Nephron progenitor cell (in vitro differentiated cells): ENCODE data around the gene EEF1AKMT3.

Experiments
- DNase-seq: peaks from one replicate; pipeline ENCODE4 v3.0.0; 2021
- H3K27ac Mint-ChIP-seq: 2 replicates; pipeline ENCODE4 v1.8.0; 2021; ENCODE audit warnings: mild to moderate bottlenecking, moderate library complexity, mixed read lengths
- H3K27me3 Mint-ChIP-seq: 2 replicates; pipeline ENCODE4 v1.8.0; 2021; ENCODE audit warnings: mild to moderate bottlenecking, low read depth, mixed read lengths; ENCODE audit not compliant: poor library complexity
- H3K36me3 Mint-ChIP-seq: 2 replicates; pipeline ENCODE4 v1.8.0; 2021; ENCODE audit warnings: low read depth, mixed read lengths
- H3K4me1 Mint-ChIP-seq: 2 replicates; pipeline ENCODE4 v1.8.0; 2021; ENCODE audit warnings: mixed read lengths
- H3K4me3 Mint-ChIP-seq: 2 replicates; pipeline ENCODE4 v1.8.0; 2021; ENCODE audit warnings: mild to moderate bottlenecking, moderate library complexity, mixed read lengths
- H3K9me3 Mint-ChIP-seq: 2 replicates; pipeline ENCODE4 v1.8.0; 2021; ENCODE audit warnings: mild to moderate bottlenecking, moderate library complexity, mixed read lengths
- CTCF ChIP-seq: fragments of 200-600 bp; sonication (generic); IDR thresholded peaks from 2 replicates; pipeline ENCODE4 v1.5.0; 2021; ENCODE audit warnings: antibody characterized with exemption

The EEF1AKMT3 gene

DNA sequence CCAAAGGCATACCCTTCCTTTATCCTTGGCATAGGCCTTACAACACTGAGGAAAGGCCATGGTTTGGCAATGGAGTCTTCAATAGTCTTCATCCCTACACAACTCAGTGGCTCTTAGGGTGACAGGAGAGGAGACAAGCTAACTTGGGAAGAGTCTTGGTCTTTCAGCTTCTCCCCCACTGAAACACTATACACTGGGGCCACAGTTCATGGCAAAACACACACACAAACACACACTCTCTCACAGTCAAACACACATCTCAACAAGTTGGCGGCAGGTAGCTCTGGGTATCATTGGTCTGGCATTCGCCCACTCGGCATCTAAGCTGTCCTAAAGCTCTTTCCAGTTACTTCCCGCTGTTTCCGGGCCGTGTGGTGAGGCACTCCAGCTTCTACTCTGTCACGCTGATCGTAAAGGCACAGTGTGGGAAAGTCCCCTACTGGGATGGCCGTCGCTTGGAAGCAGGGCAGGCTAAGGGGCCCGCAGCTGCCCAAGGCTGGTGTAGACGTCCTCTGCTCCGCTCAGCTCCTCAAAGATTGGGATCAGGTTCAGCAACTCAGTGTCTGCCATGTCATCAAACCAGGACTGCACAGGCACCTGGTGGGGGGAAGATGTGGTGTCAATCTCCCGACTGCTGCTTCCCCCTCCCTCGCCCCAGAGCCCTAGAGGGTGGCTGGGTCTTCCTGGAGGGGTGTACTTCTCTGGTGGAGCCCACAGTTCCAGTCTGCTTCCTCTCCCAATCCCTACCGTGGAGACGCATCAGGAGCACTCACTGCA is 50.9 kb downstream of the EEF1AKMT3 start:
- no peak for DNase-seq
- H3K36me3 Mint-ChIP-seq: peaks cover 63% of the 10 kb centered on the region
- TF ChIP-seq CTCF: no peak
- H3K9me3 Mint-ChIP-seq: no peaks in the 10 kb centered on the region
- H3K27me3 Mint-ChIP-seq: peaks cover 3% of the 10 kb centered on the region
- peak overlapping the region; percentile 35 for H3K27ac Mint-ChIP-seq
- H3K4me3 Mint-ChIP-seq: no peak overlapping the region
- no peaks in the 10 kb centered on the region for H3K4me1 Mint-ChIP-seq

DNA sequence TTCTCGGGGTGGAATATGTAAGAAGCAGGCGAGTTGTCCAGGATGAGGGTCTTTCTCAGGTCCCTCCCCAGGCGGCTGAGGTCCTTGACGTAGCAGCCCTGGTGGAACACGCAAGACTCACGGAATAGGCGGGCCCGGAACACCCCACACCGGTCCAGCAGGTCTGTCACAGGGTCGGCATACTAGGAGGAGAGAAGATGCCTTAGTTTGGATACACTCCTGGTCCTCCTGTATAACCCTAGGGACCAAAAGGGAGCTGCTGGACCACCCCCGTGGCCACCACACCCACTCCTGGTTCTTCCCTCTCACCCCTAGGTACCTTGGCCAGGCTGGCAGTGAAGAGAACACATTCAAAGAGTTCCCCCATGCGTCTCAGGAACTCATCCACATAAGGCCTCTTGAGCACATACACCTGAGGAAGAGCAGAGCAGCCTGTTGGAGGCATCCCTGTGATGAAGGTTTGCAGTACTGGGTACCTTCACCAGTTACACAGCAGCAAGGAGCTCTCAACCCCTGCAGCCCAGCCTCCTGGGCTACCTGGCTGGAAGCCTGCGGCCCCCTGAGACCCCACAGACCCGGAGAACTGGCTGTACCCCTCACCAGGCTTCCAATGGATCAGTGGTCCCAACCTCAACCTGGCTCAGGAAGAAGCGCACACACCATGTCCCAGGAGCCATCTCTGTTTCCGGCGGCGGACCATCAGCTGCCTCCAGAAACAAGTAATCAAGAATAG is 51.7 kb downstream of the EEF1AKMT3 start:
- Mint-ChIP-seq H3K36me3 (peaks cover 56% of the 10 kb centered on the region), H3K27ac (peak overlapping the region; percentile 35), H3K27me3 (peaks cover 3% of the 10 kb centered on the region), H3K9me3 (no peaks in the 10 kb centered on the region), H3K4me3 (no peak overlapping the region), H3K4me1 (no peaks in the 10 kb centered on the region)
- no peak for DNase-seq
- TF ChIP-seq CTCF: no peak

DNA sequence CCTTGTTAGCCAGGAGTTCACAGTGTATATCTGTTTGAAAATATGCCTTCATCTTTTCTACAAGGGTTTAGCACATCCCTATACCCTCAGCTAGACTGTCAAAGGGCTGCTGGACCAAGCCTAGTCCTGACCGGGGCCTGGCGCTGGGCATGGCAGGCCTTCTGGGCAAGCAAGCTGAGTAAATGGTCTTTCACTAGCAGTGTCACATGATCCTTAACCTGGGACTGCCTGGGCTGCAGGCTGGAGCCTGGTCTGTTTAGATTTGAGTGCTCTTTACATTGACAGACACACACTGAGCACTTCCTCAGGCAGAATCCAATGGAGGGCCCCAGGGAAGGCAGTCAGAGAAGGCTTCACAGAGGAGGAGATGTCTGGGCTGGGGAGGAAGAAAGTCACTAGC is 53.0 kb downstream of the EEF1AKMT3 start:
- H3K9me3 Mint-ChIP-seq: no peaks in the 10 kb centered on the region
- peaks cover 3% of the 10 kb centered on the region for H3K27me3 Mint-ChIP-seq
- DNase-seq: no peak
- peak overlapping the region; percentile 31 for H3K27ac Mint-ChIP-seq
- no peak overlapping the region for H3K4me3 Mint-ChIP-seq
- no peak for TF ChIP-seq CTCF
- H3K4me1 Mint-ChIP-seq: no peaks in the 10 kb centered on the region
- H3K36me3 Mint-ChIP-seq: peaks cover 50% of the 10 kb centered on the region

- TF ChIP-seq CTCF: no peak
- no peak overlapping the region for H3K27ac Mint-ChIP-seq
- no peak overlapping the region for H3K4me3 Mint-ChIP-seq
- peaks cover 3% of the 10 kb centered on the region for H3K27me3 Mint-ChIP-seq
- H3K9me3 Mint-ChIP-seq: no peaks in the 10 kb centered on the region
- DNase-seq: no peak
- H3K36me3 Mint-ChIP-seq: peaks cover 44% of the 10 kb centered on the region
- H3K4me1 Mint-ChIP-seq: peaks cover 2% of the 10 kb centered on the region
Measured at GRCh38 chr12:57826400-57826799, 54.0 kb downstream of the EEF1AKMT3 start.

GRCh38 chr12:57826966-57827365 is 54.6 kb downstream of the EEF1AKMT3 start:
- Mint-ChIP-seq H3K4me3 (no peak overlapping the region), H3K36me3 (peaks cover 44% of the 10 kb centered on the region), H3K4me1 (peaks cover 8% of the 10 kb centered on the region), H3K27me3 (peaks cover 3% of the 10 kb centered on the region), H3K27ac (no peak overlapping the region), H3K9me3 (no peaks in the 10 kb centered on the region)
- TF ChIP-seq CTCF: no peak
- DNase-seq: no peak
